Stimulated activated CD4-positive, alpha-beta T cell treated with anti-CD3 and anti-CD28 coated beads, Interleukin-2, amount 100 ng/mL, for 4 hours (primary cell): ENCODE measurements around the gene RPTOR.
A peak's percentile ranks its signal among the peaks of the same experiment; 100 is the strongest.

Source experiments
- DNase-seq: peaks from one replicate; pipeline ENCODE4 v3.0.0-alpha.2; 2020; ENCODE audit warnings: low read depth

Gene RPTOR

GRCh38 chr17:80881306-80881705, 336.7 kb downstream of the RPTOR start:
- DNase-seq, result no peak

GRCh38 chr17:80882323-80882722, 337.7 kb downstream of the RPTOR start:
- no peak for DNase-seq

DNA sequence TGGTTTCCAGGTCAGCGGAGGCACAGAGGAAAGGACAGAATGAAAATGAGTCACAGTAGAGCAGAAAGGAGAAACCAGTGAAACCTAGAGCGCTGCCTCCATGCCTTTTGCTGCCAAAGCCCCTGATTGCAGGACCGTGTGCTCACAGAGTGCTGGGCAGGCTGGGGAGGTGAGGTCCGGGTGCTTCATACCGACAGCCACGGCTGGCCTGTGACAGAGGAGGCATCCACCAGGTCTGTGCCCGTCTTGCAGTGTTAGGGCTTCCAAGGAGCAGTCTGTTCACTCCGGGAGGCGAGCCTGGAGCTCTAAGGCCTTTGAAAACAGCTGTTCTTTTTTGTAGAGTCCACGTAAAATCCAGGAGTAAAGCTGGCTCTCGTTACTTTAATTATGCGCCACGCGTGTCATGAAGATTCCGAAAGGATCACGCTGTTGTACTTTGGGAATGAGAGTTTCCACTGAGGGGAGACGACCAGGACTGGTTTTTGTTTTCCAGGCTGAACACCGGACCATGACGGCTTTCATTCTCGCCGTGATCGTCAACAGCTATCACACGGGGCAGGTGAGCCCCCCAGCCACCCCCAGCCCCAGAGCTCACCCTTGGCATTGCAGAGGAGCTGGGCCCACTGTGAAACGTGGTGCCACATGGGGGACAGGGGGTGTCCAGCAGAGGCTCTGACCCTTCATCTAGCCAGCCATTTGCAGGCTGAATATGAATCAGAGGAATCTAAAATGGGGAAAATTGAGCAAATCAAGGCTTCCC, 338.5 kb downstream of the RPTOR start:
- DNase-seq, result no peak

GRCh38 chr17:80883831-80884735, 339.4 kb downstream of the RPTOR start:
- DNase-seq, result no peak

- no peak for DNase-seq
Observed at GRCh38 chr17:80884811-80885210, 340.2 kb downstream of the RPTOR start.

DNA sequence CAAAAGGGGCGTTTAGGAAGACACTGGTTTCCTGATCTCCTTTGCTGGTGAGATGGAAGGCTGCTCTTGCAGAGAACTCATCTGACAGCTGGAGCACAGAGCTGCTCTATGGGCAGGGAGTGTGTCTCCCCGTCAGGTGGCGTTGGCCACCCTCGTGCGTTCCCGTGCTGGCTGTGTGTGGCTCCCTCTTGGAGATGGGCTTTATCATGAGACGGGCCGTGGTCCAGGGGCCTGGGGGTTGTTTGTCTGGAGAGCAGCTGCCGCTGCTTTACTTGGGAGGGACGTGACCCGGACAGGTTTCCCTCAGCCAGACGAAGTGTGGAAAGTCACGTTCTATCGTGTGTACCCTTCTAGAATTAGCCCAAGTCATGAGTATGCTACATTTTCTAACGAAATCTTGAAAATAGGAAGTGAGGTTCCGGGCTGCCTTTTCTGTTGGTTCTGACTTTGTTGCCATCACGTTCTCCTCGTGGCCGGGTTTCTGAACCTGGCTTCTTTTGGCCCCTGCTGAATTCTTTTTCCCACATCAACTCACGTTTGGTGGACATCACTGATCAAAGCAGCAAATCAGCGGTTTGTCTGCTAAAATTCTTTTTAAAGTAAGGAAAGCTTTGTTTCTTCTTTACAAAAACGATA, 341.4 kb downstream of the RPTOR start:
- no peak for DNase-seq

GRCh38 chr17:80886641-80887573, 342.3 kb downstream of the RPTOR start:
- no peak for DNase-seq

GRCh38 chr17:80887639-80888175, 343.1 kb downstream of the RPTOR start:
- DNase-seq, result no peak

GRCh38 chr17:80888276-80889160, 343.9 kb downstream of the RPTOR start:
- no peak for DNase-seq

DNA sequence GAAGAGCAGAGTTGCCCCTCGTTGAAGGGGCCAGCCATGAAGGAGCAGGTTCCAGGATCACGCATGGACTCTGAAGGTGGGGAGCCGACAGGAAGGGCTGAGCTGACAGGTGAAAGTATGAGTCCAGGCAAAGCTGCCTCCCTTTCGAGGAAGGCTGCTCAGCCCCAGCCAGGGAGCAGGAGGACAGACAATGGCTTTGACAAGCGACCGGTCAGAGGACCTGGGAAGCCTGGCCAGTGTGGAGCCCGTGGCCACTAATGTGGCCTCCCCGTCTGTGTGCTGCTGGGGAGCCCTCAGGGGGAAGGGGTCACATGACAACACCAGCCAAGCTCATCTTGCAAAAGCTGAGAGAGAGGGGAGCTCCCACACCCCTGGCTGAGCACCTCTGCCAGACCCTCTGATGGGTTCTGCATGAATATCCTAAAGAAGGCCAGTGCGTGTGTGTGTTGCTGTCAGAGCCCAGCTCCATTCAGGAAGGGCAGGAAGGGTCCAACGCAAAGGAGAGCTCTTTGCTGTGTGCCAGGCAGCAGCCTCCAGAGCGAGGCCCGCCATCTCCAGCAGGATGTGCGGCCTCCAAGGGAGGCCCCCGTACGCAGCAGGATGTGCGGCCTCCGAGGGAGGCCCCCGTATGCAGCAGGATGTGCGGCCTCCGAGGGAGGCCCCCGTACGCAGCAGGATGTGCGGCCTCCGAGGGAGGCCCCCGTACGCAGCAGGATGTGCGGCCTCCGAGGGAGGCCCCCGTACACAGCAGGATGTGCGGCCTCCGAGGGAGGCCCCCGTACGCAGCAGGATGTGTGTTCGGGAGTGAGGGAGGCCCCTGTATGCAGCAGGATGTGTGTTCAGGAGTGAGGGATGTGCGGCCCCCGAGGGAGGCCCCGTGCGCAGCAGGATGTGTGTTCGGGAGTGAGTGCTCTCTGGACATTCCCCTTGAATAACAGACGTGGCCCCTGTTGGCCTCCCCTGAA, 344.9 kb downstream of the RPTOR start:
- DNase-seq, result no peak

- no peak for DNase-seq
Observed at GRCh38 chr17:80890196-80890920, 345.7 kb downstream of the RPTOR start.

DNA sequence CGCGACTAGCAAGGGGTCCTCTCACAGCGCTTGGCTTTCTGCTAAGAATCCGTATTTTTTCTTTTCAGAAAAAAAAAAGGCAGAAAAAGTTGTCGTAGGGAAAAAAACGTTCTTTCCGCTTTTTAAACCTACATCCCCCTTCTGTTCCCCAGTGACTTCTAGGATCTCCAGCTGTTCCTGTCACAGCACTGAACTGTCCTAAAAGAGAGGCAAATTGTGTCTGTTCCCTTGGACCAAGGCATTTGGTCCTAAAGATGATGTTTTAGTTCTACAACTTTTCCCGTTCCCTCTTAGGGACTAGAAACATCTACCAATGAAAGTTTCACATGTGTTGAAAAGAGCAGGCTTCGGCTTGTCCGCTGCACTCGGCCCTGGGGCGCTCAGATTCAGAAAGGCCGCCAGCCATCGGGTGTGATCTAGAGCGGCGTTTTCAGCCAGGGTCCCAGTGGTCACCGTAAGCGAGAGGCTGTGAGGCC, 346.3 kb downstream of the RPTOR start:
- no peak for DNase-seq

GRCh38 chr17:80891397-80892018, 346.9 kb downstream of the RPTOR start:
- DNase-seq, result peak; percentile 79

GRCh38 chr17:80892019-80892855, 347.6 kb downstream of the RPTOR start:
- peak; percentile 89 for DNase-seq

- DNase-seq, result peak; percentile 40
Observed at GRCh38 chr17:80892900-80893603, 348.4 kb downstream of the RPTOR start.
